Calu3 (cell line): Measurements from ENCODE around the gene CDKN3. TPM values are rescaled to one million over a fixed set of nuclear protein-coding genes. Genes with fewer than 3 reads are reported as not detected.

ENCODE experiments used
- BruUV-seq: library from RNA; stranded (reverse); fragments of 400-500 nt; replicated peaks from 2 replicates; lab custom pipeline; 2021; lab: Mats Ljungman, UMichigan
- CTCF ChIA-PET: fragments of 300-600 bp; sonication (Branson Sonifier 250); formaldehyde crosslinking; loops from one replicate; lab custom pipeline; 2022; ENCODE audit warnings: antibody characterized with exemption; lab: Charles Lee
- DNase-seq: peaks from one replicate; pipeline ENCODE4 v3.0.0; 2022
- H3K27ac Mint-ChIP-seq: one replicate; pipeline ENCODE4 v1.8.0; 2022; ENCODE audit warnings: mixed read lengths; ENCODE audit not compliant: unreplicated experiment
- H3K27me3 Mint-ChIP-seq: one replicate; pipeline ENCODE4 v1.8.0; 2022; ENCODE audit warnings: mixed read lengths; ENCODE audit not compliant: unreplicated experiment
- H3K36me3 Mint-ChIP-seq: one replicate; pipeline ENCODE4 v1.8.0; 2022; ENCODE audit warnings: mild to moderate bottlenecking, moderate library complexity, mixed read lengths; ENCODE audit not compliant: insufficient read depth, unreplicated experiment
- H3K4me1 Mint-ChIP-seq: one replicate; pipeline ENCODE4 v1.8.0; 2022; ENCODE audit warnings: mild to moderate bottlenecking, low read depth, mixed read lengths; ENCODE audit not compliant: unreplicated experiment
- H3K4me3 Mint-ChIP-seq: one replicate; pipeline ENCODE4 v1.8.0; 2022; ENCODE audit warnings: mild to moderate bottlenecking, low read depth, moderate library complexity, mixed read lengths; ENCODE audit not compliant: unreplicated experiment
- H3K9me3 Mint-ChIP-seq: one replicate; pipeline ENCODE4 v1.8.0; 2022; ENCODE audit warnings: low read depth, mixed read lengths; ENCODE audit not compliant: unreplicated experiment
- intact Hi-C: fragments of 100-400 bp; cut with micrococcal nuclease; formaldehyde crosslinking; loops from one replicate; pipeline ENCODE4 v1.10.0; 2022; ENCODE audit not compliant: unreplicated experiment
- total RNA-seq: library from RNA; stranded (reverse); gene quantifications from 2 replicates; pipeline ENCODE4 v1.2.3, GENCODE V29; 2022
- TF ChIP-seq, protein P1 (sequence below): fragments of 200-600 bp; IDR thresholded peaks from one replicate; pipeline ENCODE4 v1.8.0; 2022; ENCODE audit warnings: antibody characterized with exemption; ENCODE audit not compliant: unreplicated experiment

CDKN3 gene
- total RNA-seq, 1 experiment from 2014 or later: 50.3 TPM

GRCh38 chr14:54364555-54365415, 32.0 kb upstream of the CDKN3 start:
- intact Hi-C loops: loop anchor here (5.0 kb wide), 1 partner anchor 123 kb away; the partner anchor contains the start of gene GMFB
- no peak overlapping the region for H3K4me3 Mint-ChIP-seq
- no peak for DNase-seq
- TF ChIP-seq, protein P1, sequence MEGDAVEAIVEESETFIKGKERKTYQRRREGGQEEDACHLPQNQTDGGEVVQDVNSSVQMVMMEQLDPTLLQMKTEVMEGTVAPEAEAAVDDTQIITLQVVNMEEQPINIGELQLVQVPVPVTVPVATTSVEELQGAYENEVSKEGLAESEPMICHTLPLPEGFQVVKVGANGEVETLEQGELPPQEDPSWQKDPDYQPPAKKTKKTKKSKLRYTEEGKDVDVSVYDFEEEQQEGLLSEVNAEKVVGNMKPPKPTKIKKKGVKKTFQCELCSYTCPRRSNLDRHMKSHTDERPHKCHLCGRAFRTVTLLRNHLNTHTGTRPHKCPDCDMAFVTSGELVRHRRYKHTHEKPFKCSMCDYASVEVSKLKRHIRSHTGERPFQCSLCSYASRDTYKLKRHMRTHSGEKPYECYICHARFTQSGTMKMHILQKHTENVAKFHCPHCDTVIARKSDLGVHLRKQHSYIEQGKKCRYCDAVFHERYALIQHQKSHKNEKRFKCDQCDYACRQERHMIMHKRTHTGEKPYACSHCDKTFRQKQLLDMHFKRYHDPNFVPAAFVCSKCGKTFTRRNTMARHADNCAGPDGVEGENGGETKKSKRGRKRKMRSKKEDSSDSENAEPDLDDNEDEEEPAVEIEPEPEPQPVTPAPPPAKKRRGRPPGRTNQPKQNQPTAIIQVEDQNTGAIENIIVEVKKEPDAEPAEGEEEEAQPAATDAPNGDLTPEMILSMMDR: no peak
- CTCF ChIA-PET: no interaction called here
- H3K27me3 Mint-ChIP-seq: peaks cover 13% of the 10 kb centered on the region
- H3K36me3 Mint-ChIP-seq: no peaks in the 10 kb centered on the region
- no peak overlapping the region for H3K27ac Mint-ChIP-seq
- H3K9me3 Mint-ChIP-seq: no peaks in the 10 kb centered on the region
- no TSS peak for BruUV-seq
- peaks cover 24% of the 10 kb centered on the region for H3K4me1 Mint-ChIP-seq

DNA sequence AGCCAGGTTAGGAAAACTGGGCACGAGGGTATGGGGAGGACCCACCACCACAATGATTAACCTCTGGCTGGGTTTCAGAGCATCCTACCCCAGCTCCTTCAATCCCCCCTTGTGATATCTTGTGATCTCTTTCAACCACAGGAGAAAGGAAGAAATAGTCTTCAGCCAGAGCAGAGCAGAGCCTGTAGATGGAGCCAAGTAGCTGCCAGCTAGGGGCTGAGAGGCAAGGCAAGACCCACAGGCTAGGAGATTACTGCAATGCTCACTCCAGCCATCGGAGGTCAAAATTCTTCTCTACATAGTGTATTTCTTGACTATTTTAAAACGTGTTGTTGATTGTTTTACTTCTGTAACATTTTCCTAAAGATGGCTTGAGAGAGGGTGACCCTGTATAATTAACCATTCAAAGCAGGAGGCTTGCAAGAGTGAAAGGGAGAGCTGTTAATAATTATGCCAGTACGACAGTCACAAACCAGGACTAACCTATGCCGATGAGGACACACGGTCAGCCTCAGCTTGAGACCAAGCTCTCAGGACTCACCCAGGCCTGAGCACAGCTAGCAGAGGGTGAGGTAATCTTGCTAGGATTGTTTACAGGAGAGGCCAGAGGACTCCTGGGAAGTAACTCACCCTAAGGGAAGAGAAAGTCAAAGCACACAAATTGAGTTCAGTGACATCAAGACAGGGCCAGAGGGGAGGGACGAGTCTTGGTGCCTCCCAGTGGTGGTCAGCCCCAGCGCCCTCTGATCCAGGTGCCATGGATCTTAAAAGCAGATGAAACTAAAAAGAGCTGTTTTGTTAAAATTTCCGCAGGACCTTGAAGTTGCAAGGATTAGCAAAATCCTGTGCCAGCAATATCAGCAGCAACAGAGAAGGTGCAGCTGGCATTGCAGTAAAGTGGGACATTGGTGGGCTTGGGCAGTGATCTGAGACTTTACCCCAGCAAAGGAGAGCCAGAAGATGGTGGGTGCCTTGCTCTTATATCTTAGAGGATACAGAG, 29.8 kb upstream of the CDKN3 start:
- DNase-seq: peak; percentile 56
- TF ChIP-seq, protein P1: no peak
- CTCF ChIA-PET: interaction anchor here (0.5 to 3.3 kb wide), 9 partner anchors 10 to 439 kb away, joined by 3 to 35 read pairs (median 4); partner anchors contain the start of gene CDKN3
- H3K27ac Mint-ChIP-seq: no peak overlapping the region
- peak overlapping the region; percentile 38 for H3K4me3 Mint-ChIP-seq
- H3K27me3 Mint-ChIP-seq: peaks cover 13% of the 10 kb centered on the region
- peaks cover 27% of the 10 kb centered on the region for H3K4me1 Mint-ChIP-seq
- no peaks in the 10 kb centered on the region for H3K9me3 Mint-ChIP-seq
- no peaks in the 10 kb centered on the region for H3K36me3 Mint-ChIP-seq
- intact Hi-C loops: loop anchor here (1.0 to 5.0 kb wide), 2 partner anchors 53 to 120 kb away; partner anchors contain the start of gene GMFB
- BruUV-seq: no TSS peak

- intact Hi-C loops: loop anchor here (5.0 kb wide), 1 partner anchor 119 kb away; the partner anchor contains the start of gene GMFB
- TF ChIP-seq, protein P1: no peak
Observed at GRCh38 chr14:54368291-54368690, 28.5 kb upstream of the CDKN3 start.

GRCh38 chr14:54369343-54369742, 27.5 kb upstream of the CDKN3 start:
- DNase-seq: no peak
- Mint-ChIP-seq H3K4me1 (peaks cover 27% of the 10 kb centered on the region), H3K36me3 (no peaks in the 10 kb centered on the region), H3K4me3 (no peak overlapping the region), H3K27ac (no peak overlapping the region), H3K9me3 (no peaks in the 10 kb centered on the region), H3K27me3 (no peaks in the 10 kb centered on the region)
- TF ChIP-seq, protein P1: no peak
- no TSS peak for BruUV-seq
- intact Hi-C loops: loop anchor here (5.0 kb wide), 1 partner anchor 118 kb away; the partner anchor contains the start of gene GMFB
- CTCF ChIA-PET: interaction anchor here (3.3 kb wide), 1 partner anchor 51 kb away, joined by 35 read pairs; no protein-coding TSS in a partner anchor

More at GRCh38 chr14:54368291-54368690, 28.5 kb upstream of the CDKN3 start:
- no TSS peak for BruUV-seq
- Mint-ChIP-seq H3K27me3 (peaks cover 8% of the 10 kb centered on the region), H3K9me3 (no peaks in the 10 kb centered on the region), H3K36me3 (no peaks in the 10 kb centered on the region), H3K27ac (no peak overlapping the region), H3K4me3 (no peak overlapping the region), H3K4me1 (peaks cover 27% of the 10 kb centered on the region)
- no peak for DNase-seq
- CTCF ChIA-PET: interaction anchor here (3.3 kb wide), 1 partner anchor 52 kb away, joined by 35 read pairs; no protein-coding TSS in a partner anchor
